CD4-positive, alpha-beta T cell (primary cell): ENCODE results near the gene CACNA1D. TPM values are rescaled to one million over a fixed set of nuclear protein-coding genes. Genes with fewer than 3 reads are reported as not detected.

ENCODE experiments used
- ATAC-seq: fragments of 200-7000 bp; cut with Tn5 transposase; one replicate; pipeline ENCODE4 v1.10.0; 2022; ENCODE audit warnings: mild to moderate bottlenecking; ENCODE audit not compliant: poor library complexity
- CTCF ChIA-PET: fragments of 350-600 bp; sonication (Branson Sonifier 250); formaldehyde crosslinking; loops from one replicate; lab custom pipeline; 2021; ENCODE audit warnings: antibody characterized with exemption, inconsistent platforms; lab: Charles Lee
- POLR2A ChIA-PET: fragments of 350-600 bp; sonication (Branson Sonifier 250); formaldehyde crosslinking; loops from one replicate; lab custom pipeline; 2021; ENCODE audit warnings: antibody characterized with exemption, inconsistent platforms; lab: Charles Lee
- DNase-seq, 14 experiments: peaks; one replicate each; pipeline ENCODE4 v3.0.0-alpha.2; 2013 to 2020; ENCODE audit warnings: mixed read lengths in 2 of 14
- H3K27ac ChIP-seq, 2 donors: one replicate each; pipeline versions ENCODE4 v1.5.1 to v1.7.0; 2013; ENCODE audit warnings: low read length in 2 of 2, low read depth in 1 of 2, mild to moderate bottlenecking in 1 of 2
- H3K27me3 ChIP-seq, 2 experiments: 1 replicate in 1 of 2; 2 replicates in 1 of 2; pipeline versions ENCODE4 v1.6.1 to v1.7.0; 2013; ENCODE audit warnings: low read length in 2 of 2, control low read depth in 1 of 2, mild to moderate bottlenecking in 1 of 2, moderate library complexity in 1 of 2; ENCODE audit not compliant: insufficient read depth in 2 of 2, control insufficient read depth in 1 of 2
- H3K36me3 ChIP-seq: one replicate; pipeline ENCODE4 v1.6.1; 2013; ENCODE audit warnings: low read length, control low read depth; ENCODE audit not compliant: insufficient read depth
- H3K4me1 ChIP-seq: one replicate; pipeline ENCODE4 v1.6.1; 2013; ENCODE audit warnings: low read length, control low read depth; ENCODE audit not compliant: insufficient read depth
- H3K4me3 ChIP-seq: one replicate; pipeline ENCODE4 v1.5.1; 2013; ENCODE audit warnings: mild to moderate bottlenecking, low read length, moderate library complexity
- H3K9me3 ChIP-seq, 2 experiments: 1 replicate in 1 of 2; 2 replicates in 1 of 2; pipeline versions ENCODE4 v1.6.1 to v1.7.0; 2013; ENCODE audit warnings: low read length in 2 of 2, mild to moderate bottlenecking in 2 of 2, control low read depth in 1 of 2, moderate library complexity in 1 of 2; ENCODE audit not compliant: control insufficient read depth in 1 of 2, insufficient read depth in 1 of 2
- H3K27ac Mint-ChIP-seq: one replicate; pipeline ENCODE4 v1.8.0; 2020; ENCODE audit warnings: mixed read lengths
- H3K27me3 Mint-ChIP-seq: one replicate; pipeline ENCODE4 v1.8.0; 2021; ENCODE audit warnings: mixed read lengths
- H3K36me3 Mint-ChIP-seq: one replicate; pipeline ENCODE4 v1.8.0; 2021; ENCODE audit warnings: low read depth, mixed read lengths
- H3K4me1 Mint-ChIP-seq: one replicate; pipeline ENCODE4 v1.8.0; 2021; ENCODE audit warnings: low read depth, mixed read lengths
- H3K4me3 Mint-ChIP-seq: one replicate; pipeline ENCODE4 v1.8.0; 2020; ENCODE audit warnings: mild to moderate bottlenecking, mixed read lengths
- H3K9me3 Mint-ChIP-seq: one replicate; pipeline ENCODE4 v1.8.0; 2020; ENCODE audit warnings: mixed read lengths
- intact Hi-C, 2 experiments: fragments of 100-400 bp; cut with DNase I in 1 of 2; cut with micrococcal nuclease in 1 of 2; formaldehyde crosslinking; loops; one replicate each; pipeline versions ENCODE4 v1.15.1 to v1.9.0; 2023 to 2025; cut with DNase I, micrococcal nuclease
- total RNA-seq, 174 experiments: library from RNA in 2 of 174; stranded (reverse) in 2 of 174; gene quantifications; one replicate each; pipeline ENCODE4 v1.2.3 and lab custom pipeline; 2021 to 2026
- TF ChIP-seq, protein P1 (sequence below): fragments of 200-600 bp; IDR thresholded peaks from one replicate; pipeline ENCODE4 v1.8.0; 2022; ENCODE audit warnings: antibody characterized with exemption, mild to moderate bottlenecking

The CACNA1D gene
- total RNA-seq, 2 experiments from 2014 or later, result not detected

DNA sequence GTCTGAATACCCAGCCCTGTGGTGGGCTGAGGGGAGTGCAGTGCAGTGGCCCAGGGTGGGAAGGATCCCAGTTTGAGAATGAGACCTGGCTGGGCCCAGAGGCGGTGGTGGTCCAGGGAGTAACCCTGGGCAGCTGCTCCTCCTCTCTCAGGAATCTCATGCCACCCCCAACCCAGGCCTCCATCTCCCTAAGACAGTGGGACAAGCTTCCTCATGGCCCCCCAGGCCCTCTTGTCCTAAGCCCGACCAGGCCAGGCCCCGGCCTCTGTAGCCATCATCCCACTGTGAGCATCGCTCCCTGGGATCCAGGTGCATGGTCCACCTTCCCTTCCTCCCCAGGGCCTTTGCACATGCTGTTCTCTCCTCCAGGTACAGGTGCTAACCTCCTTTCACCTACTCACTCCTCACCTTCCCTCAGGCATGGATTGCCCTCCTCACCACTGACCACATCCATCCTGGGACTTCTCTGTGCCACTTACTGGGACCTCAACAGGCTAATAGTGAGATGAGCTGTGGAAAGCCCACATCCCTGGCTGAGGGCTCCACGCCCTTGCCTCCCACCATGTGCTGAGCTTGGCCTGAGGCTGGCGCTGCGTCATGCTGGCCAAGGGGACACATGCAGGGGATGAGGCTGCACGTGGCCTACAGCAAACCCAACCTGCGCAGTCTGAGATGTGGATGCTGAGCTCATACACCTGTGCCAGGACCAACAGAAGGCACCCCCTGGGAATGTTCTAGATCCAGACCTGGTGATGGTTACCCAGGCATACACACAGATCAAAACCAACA is 341.9 kb downstream of the CACNA1D start:
- POLR2A ChIA-PET, result no interaction called here
- H3K4me3 Mint-ChIP-seq, result no peak overlapping the region

GRCh38 chr3:53837331-53837730 is 342.9 kb downstream of the CACNA1D start:
- Histone ChIP-seq H3K27ac (no peak overlapping the region), H3K4me1 (no peaks in the 10 kb centered on the region), H3K9me3 (no peaks in the 10 kb centered on the region), H3K4me3 (no peak overlapping the region), H3K36me3 (no peaks in the 10 kb centered on the region), H3K27me3 (peaks cover under 1 to 2% of the 10 kb centered on the region in 2 experiments)
- H3K27ac Mint-ChIP-seq, result no peak overlapping the region
- ChIA-PET POLR2A (no interaction called here), CTCF (no interaction called here)
- ATAC-seq, result no peak
- peaks cover 6% of the 10 kb centered on the region for H3K27me3 Mint-ChIP-seq
- no peak overlapping the region for H3K4me3 Mint-ChIP-seq
- no peak for DNase-seq
- H3K4me1 Mint-ChIP-seq, result no peaks in the 10 kb centered on the region
- no peaks in the 10 kb centered on the region for H3K9me3 Mint-ChIP-seq
- H3K36me3 Mint-ChIP-seq, result no peaks in the 10 kb centered on the region
- TF ChIP-seq, protein P1, sequence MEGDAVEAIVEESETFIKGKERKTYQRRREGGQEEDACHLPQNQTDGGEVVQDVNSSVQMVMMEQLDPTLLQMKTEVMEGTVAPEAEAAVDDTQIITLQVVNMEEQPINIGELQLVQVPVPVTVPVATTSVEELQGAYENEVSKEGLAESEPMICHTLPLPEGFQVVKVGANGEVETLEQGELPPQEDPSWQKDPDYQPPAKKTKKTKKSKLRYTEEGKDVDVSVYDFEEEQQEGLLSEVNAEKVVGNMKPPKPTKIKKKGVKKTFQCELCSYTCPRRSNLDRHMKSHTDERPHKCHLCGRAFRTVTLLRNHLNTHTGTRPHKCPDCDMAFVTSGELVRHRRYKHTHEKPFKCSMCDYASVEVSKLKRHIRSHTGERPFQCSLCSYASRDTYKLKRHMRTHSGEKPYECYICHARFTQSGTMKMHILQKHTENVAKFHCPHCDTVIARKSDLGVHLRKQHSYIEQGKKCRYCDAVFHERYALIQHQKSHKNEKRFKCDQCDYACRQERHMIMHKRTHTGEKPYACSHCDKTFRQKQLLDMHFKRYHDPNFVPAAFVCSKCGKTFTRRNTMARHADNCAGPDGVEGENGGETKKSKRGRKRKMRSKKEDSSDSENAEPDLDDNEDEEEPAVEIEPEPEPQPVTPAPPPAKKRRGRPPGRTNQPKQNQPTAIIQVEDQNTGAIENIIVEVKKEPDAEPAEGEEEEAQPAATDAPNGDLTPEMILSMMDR, result no peak
- intact Hi-C loops, result no loop called here

More for the DNA sequence above, 341.9 kb downstream of the CACNA1D start:
- no peaks in the 10 kb centered on the region for H3K9me3 ChIP-seq
- H3K27me3 ChIP-seq, result peaks cover 0 to 2% of the 10 kb centered on the region in 2 experiments
- CTCF ChIA-PET, result no interaction called here
- H3K4me3 ChIP-seq, result no peak overlapping the region
- TF ChIP-seq, protein P1, result no peak
- no peaks in the 10 kb centered on the region for H3K4me1 ChIP-seq
- H3K27me3 Mint-ChIP-seq, result peaks cover 6% of the 10 kb centered on the region
- no peak overlapping the region for H3K27ac ChIP-seq
- no peaks in the 10 kb centered on the region for H3K4me1 Mint-ChIP-seq
- no peak for ATAC-seq
- intact Hi-C loops, result no loop called here
- no peaks in the 10 kb centered on the region for H3K36me3 ChIP-seq
- H3K27ac Mint-ChIP-seq, result no peak overlapping the region
- no peaks in the 10 kb centered on the region for H3K36me3 Mint-ChIP-seq
- no peaks in the 10 kb centered on the region for H3K9me3 Mint-ChIP-seq
- no peak for DNase-seq

DNA sequence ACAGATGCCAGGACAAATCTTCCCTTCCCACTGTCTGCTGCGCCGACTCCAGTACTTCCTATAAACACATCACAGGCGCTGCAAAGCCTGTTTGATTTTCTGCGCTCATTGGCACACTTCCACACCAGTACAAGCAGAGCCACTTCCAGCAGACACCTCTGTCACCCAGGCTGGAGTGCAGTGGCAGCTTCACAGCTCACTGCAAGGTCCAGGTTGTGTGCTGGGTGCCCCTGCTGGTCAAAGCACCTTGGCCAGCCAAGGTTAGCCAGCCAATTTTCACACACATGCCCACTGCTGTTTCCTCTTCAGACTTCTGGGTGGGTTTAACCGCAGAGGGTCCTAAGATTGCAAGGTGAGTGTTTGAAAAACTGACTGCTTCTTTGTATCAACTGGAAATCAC is 346.9 kb downstream of the CACNA1D start:
- Histone ChIP-seq H3K27ac (no peak overlapping the region), H3K27me3 (peaks cover 24 to 37% of the 10 kb centered on the region in 2 experiments), H3K9me3 (no peaks in the 10 kb centered on the region), H3K4me1 (peaks cover 8% of the 10 kb centered on the region), H3K4me3 (no peak overlapping the region), H3K36me3 (no peaks in the 10 kb centered on the region)
- TF ChIP-seq, protein P1, result no peak
- Mint-ChIP-seq H3K27ac (no peak overlapping the region), H3K9me3 (no peaks in the 10 kb centered on the region), H3K27me3 (peaks cover 34% of the 10 kb centered on the region), H3K36me3 (no peaks in the 10 kb centered on the region), H3K4me1 (no peaks in the 10 kb centered on the region), H3K4me3 (no peak overlapping the region)
- CTCF ChIA-PET, result no interaction called here
- POLR2A ChIA-PET, result no interaction called here
- no peak for ATAC-seq
- DNase-seq, result no peak
- intact Hi-C loops, result no loop called here
